ENCODE data around the gene EFNB2. TPM values are rescaled to one million over a fixed set of nuclear protein-coding genes. Genes with fewer than 3 reads are reported as not detected.

The EFNB2 gene
- total RNA-seq, 1 experiment from 2014 or later: 4.7 TPM

GRCh38 chr13:106540613-106541012 lies 5.2 kb upstream of the EFNB2 start:
- peaks cover 10% of the 10 kb centered on the region for H3K36me3 ChIP-seq (ENCODE audit: control insufficient read depth, insufficient read depth, low read length)
- BruUV-seq (replicated peaks): no TSS peak
- H3K4me3 ChIP-seq (ENCODE audit: low read depth in 2 of 2, low read length in 2 of 2): no peak overlapping the region
- no peaks in the 10 kb centered on the region for H3K9me3 ChIP-seq (ENCODE audit: control insufficient read depth, insufficient read depth, low read depth, low read length)
- TF ChIP-seq REST (IDR thresholded peaks at IDR 0.05; ENCODE audit: insufficient read depth in 1 of 2, low read depth in 2 of 2, low read length in 1 of 2): no peak
- TF ChIP-seq SIN3A (IDR thresholded peaks at IDR 0.05; ENCODE audit: borderline replicate concordance, insufficient read depth, low read depth, low read length): no peak
- no peak for TF ChIP-seq TCF7L2 (IDR thresholded peaks at IDR 0.05; ENCODE audit: low read depth, low read length)
- TF ChIP-seq POLR2AphosphoS5 (IDR thresholded peaks at IDR 0.05; ENCODE audit: low read depth, low read length): no peak
- no peak for TF ChIP-seq CTCF (IDR thresholded peaks at IDR 0.05)
- no peak for ATAC-seq
- no peak for DNase-seq (ENCODE audit: low read depth, low spot score)
- no peaks in the 10 kb centered on the region for H3K27me3 ChIP-seq (ENCODE audit: control insufficient read depth, insufficient read depth, low read length)
- H3K27ac ChIP-seq (ENCODE audit: low read length): no peak overlapping the region
- H3K4me1 ChIP-seq (ENCODE audit: control insufficient read depth, insufficient read depth, low read length): no peaks in the 10 kb centered on the region; the same call in 1 of the 2 replicates
- in situ Hi-C loops (cut with HindIII; ENCODE audit: low pct_unique_long_range_greater_than_20kb, low sequenced_read_pairs) (no loop called here), intact Hi-C loops (cut with micrococcal nuclease; ENCODE audit: unreplicated experiment) (no loop called here)
- ChIA-PET CTCF (no interaction called here), POLR2A (no interaction called here)

- no peak overlapping the region for H3K4me3 ChIP-seq (ENCODE audit: low read depth in 2 of 2, low read length in 2 of 2)
- TF ChIP-seq REST (IDR thresholded peaks at IDR 0.05; ENCODE audit: insufficient read depth in 1 of 2, low read depth in 2 of 2, low read length in 1 of 2) (no peak), POLR2AphosphoS5 (IDR thresholded peaks at IDR 0.05; ENCODE audit: low read depth, low read length) (no peak), CTCF (IDR thresholded peaks at IDR 0.05) (no peak), SIN3A (IDR thresholded peaks at IDR 0.05; ENCODE audit: borderline replicate concordance, insufficient read depth, low read depth, low read length) (no peak), TCF7L2 (IDR thresholded peaks at IDR 0.05; ENCODE audit: low read depth, low read length) (no peak)
- H3K36me3 ChIP-seq (ENCODE audit: control insufficient read depth, insufficient read depth, low read length): peaks cover 3% of the 10 kb centered on the region
- in situ Hi-C loops (cut with HindIII; ENCODE audit: low pct_unique_long_range_greater_than_20kb, low sequenced_read_pairs) (no loop called here), intact Hi-C loops (cut with micrococcal nuclease; ENCODE audit: unreplicated experiment) (loop anchor here (10.0 kb wide), 2 partner anchors 1123 to 1963 kb away; no protein-coding TSS in a partner anchor)
- H3K27me3 ChIP-seq (ENCODE audit: control insufficient read depth, insufficient read depth, low read length): no peaks in the 10 kb centered on the region
- CTCF ChIA-PET: interaction anchor here (0.7 kb wide), 1 partner anchor 272 kb away, joined by 3 read pairs; no protein-coding TSS in a partner anchor
- DNase-seq (ENCODE audit: low read depth, low spot score) (no peak), ATAC-seq (no peak)
- BruUV-seq (replicated peaks): no TSS peak
- POLR2A ChIA-PET: interaction anchor here (0.6 kb wide), 1 partner anchor 30 kb away, joined by 3 read pairs; the partner anchor contains the start of gene ARGLU1
- no peak overlapping the region for H3K27ac ChIP-seq (ENCODE audit: low read length)
- H3K9me3 ChIP-seq (ENCODE audit: control insufficient read depth, insufficient read depth, low read depth, low read length): no peaks in the 10 kb centered on the region
- H3K4me1 ChIP-seq (ENCODE audit: control insufficient read depth, insufficient read depth, low read length): no peaks in the 10 kb centered on the region; the same call in 1 of the 2 replicates
These were observed 2.1 kb upstream of the EFNB2 start for GRCh38 chr13:106537521-106537920.
